HL-60/S4 treated with retinoic acid at 250 ng/mL for 4 days and 3 days (cell line): ENCODE data around the gene TRABD.

ENCODE experiments used
- in situ Hi-C: fragments of 300-500 bp; cut with MboI; formaldehyde crosslinking; loops from 2 replicates; pipeline ENCODE4 v1.7.0; 2022; ENCODE audit warnings: low sequenced_read_pairs

TRABD gene

DNA sequence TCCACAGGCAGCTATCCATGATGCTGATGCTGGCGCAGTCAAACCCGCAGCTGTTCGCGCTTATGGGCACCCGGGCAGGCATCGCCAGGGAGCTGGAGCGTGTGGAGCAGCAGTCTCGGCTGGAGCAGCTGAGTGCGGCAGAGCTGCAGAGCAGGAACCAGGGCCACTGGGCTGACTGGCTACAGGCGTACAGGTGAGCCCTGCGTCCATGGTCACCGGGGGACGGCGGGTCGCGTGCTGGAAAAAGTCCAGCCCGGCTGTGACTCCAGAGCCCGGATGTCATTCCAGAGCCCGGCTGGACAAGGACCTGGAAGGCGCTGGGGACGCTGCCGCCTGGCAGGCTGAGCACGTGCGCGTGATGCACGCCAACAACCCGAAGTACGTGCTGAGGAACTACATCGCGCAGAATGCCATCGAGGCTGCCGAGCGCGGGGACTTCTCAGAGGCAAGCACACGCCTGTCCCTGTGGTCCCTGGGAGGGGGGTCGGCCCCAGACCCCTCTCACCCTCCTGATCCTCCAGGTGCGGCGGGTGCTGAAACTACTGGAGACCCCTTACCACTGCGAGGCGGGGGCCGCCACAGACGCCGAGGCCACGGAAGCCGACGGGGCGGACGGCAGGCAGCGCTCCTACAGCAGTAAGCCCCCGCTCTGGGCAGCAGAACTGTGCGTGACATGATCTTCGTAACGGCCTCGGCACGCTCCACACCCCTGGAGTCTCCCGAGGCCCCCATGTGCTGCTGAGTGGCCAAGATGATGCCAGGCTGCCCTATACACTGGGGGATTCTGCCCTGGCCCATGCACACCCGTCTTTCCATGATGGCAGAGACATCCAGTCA, 31.2 kb downstream of the TRABD start:
- in situ Hi-C loops = no loop called here

DNA sequence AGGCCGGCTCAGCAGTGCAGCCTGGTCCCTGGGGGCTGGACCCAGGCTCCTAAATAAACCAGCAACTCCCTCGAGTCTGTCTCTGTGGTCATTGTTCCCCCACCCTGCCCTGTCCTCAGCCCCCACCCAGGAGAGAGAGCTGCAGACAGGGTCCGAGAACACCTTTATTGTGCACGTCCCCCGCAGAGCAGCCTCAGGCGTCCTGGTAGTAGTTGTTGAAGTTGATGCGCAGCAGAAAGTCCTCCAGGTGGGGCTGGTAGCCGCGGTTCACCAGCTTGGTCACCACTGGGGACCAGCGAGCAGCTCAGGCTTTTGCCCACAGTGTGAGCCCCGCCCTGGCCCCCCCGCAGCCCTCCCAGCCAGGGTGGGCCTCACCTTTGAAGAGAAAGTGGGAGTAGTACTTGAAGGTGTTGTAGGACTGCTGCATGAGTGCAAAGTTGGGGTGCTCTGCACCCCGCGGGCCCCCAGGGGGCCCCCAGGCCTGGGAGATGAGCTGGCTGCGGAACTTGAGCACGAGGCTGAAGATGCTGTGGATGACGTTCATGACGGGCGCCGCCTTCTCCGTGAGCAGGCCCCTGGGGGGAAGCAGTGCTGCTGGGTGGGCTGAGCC, 31.9 kb downstream of the TRABD start:
- in situ Hi-C loops = no loop called here

- in situ Hi-C loops = no loop called here
Measured at GRCh38 chr22:50218153-50218995, 32.7 kb downstream of the TRABD start.

GRCh38 chr22:50218996-50219727, 33.4 kb downstream of the TRABD start:
- in situ Hi-C loops = no loop called here

DNA sequence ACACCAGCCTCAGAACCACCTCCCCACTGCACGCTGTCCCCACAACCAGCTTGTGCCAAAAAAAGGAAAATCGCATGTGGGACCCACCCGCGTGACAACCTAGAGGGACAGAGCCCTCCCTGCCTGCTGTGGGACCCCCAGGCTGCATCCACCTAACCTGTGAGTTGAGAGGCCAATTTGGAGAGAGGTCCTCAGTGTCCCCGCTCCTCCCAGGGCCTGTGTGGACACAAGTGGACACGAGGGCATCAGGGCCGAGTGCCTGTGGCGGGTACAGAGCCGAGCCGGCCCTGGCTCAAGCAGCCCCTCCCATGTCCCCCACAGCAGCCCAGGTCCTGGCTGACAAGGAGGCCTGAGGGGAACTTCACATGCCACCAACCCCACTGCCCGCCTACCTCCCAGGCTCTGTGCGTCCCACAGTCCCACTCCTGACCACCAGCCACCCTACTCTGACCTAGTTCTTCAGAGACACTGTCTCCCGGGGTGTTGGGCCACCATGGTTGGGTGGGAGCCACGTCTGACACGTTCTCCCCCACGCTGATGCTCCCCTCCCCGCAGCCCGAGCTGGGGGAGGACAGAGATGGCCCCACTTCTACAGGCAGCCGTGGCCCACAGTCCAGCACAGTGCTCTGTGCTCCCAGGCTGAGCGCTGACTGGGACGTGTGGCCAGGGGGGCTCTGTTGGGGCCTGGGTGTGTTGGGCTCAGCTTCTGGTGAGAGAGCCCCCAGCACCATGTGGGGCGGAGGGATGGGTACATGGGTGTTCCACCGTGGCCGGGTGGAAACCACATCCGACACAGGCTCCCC, 34.3 kb downstream of the TRABD start:
- in situ Hi-C loops = no loop called here

DNA sequence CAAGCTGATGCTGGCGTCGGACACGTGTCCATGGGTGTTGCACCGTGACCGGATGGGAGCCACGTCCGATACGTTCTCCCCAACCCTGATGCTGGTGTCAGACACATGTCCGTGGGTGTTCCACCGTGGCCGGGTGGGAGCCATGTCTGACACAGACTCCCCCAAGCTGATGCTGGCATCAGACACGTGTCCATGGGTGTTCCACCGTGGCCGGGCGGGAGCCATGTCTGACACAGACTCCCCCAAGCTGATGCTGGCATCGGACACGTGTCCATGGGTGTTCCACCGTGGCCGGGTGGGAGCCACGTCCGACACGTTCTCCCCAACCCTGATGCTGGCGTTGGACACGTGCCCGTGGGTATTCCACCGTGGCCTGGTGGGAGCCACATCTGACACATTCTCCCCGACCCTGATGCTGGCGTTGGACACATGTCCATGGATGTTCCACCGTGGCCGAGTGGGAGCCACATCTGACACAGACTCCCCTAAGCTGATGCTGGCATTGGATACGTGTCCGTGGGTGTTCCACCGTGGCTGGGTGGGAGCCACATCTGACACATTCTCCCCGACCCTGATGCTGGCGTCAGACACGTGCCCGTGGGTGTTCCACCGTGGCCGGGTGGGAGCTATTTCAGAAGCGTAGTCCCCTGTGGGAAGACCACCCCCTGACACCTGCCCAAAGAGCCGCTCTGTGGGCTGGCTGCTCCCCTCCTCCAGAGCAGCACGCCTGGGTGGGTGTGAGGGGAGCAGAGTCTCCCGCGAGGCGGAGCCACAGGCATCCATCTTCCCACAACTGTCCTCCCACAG, 35.1 kb downstream of the TRABD start:
- in situ Hi-C loops = no loop called here

DNA sequence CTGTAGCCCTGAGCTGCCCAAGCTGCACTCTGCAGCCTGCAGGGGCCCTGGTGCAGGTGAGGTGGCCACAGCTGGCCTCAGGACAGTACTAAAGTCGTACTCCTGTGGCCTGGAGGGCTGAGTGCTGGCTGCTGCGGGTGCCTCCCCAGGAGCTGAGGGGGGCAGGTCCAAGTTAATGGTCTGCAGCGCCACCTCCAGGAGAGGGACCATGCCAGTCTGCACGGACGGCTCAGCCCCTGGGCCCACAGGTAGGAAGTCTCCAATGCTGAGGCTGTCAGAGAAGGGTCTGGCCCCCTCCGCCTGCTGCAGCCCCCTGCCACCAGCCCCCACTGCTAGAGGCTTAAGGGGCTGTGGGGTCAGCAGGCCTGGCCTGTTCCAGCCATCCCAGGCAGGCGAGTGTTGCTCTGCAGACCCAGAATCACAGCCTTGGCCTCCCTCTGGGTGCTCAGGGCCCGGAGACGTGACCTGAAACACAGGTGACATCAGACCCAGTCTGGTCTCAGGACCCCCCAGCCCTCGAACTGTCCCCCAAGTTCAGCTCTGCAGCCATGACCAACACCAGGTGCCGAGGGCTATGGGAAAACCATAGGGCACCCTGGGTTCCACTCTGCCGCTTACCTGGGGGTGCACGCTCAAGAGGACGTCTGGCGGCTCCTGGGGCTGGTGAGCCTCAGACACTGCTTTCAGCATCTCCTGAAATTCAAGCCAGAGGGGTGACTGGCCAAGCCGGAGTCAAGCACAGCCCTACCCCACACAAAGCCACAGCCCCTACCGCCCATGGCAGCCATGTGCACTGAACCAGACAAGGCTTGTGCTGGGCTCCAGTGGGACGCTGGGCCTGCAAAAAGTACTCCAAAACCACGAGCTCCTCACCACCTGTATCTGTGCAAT, 35.9 kb downstream of the TRABD start:
- in situ Hi-C loops = no loop called here

DNA sequence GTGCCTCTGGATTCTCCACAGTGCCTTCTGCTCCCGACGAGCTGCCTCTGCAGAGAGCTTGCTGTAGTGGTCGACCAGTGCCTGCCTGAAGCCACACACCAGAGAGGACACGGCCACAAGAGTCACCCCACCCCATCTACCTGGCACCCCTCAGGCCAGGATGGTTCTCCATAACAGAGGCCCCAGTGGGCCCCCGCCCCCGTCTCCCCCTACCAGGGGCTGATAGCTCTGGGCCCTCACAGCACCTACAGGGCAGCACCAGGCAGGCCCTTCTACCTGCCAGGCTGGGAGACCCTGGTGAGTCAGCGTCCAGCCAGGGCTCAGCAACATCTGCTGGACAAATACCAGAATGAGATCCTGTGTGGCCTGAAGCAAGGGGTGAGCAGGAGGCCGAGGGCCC, 36.8 kb downstream of the TRABD start:
- in situ Hi-C loops = no loop called here

GRCh38 chr22:50224071-50224470, 38.4 kb downstream of the TRABD start:
- in situ Hi-C loops = no loop called here

DNA sequence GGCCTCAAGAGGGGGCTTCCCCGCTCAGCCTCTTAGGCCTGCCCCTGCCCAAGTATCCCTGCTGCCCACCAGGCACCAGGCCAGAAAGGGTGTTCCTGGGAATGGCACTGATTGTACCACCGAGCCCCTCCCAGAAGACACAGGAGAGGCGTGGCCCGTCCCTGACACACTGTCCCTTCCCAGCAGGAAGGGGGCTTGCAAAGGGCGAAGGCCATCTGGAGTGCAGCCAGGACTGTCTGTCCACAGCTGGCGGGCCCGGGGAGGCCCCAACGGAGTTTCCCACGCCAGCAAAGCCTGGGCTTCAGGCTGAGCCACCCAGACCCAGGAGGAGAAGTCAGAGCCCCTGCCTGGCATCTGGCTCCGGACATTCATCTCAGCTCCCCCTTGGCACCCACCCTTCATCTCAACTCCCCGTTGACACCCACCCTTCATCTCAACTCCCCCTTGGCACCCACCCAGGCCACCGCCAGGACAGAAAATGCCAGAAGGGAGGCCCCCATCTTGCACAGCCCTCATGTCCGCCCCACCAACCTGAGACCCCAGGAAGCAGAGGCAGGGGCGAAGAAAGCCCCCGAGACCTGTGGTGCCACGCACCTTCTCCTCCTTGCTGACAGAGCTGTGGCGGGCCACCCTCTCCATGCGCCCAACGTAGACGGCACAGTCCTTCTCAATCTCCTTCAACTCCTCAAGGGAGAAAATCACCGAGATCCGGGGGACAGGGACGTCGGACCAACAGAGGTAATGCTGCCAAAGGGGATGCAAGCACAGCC, 39.7 kb downstream of the TRABD start:
- in situ Hi-C loops = no loop called here

- in situ Hi-C loops = no loop called here
Measured at GRCh38 chr22:50226063-50226874, 40.6 kb downstream of the TRABD start.

DNA sequence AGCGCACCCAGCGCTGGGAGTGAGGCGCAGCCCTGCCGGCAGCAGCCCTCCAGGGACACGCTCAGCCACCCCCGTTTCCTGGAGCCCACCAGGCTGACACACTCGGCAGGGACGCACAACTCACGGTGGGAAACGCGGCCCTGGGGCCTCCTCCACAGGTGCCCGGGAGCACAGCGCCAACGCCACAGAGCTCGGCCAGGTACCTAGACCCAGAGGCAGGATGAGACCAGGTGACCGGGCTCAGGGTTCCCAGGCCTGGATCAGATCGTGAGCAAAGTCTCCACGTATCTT, 41.1 kb downstream of the TRABD start:
- in situ Hi-C loops = no loop called here

- in situ Hi-C loops = no loop called here
Measured at GRCh38 chr22:50227579-50228215, 42.0 kb downstream of the TRABD start.

DNA sequence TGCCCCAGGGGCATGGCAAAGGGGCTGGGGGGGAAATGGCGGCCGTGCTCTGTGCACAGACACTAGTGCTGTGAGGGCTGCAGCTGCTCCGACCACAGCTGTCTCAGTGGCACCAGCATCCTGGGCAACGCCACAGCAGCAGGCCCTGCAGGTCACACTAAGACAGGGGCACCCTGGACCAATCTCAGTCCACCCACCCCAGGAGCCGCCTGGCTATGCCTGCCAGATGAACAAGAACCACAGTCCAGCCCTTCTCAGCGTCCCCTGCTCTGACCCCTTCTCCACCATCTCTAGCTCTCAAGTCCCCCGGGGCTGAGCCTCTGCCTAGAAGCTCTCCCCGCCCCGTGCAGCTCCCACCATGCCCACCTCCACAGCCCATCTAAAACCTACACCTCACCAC, 42.7 kb downstream of the TRABD start:
- in situ Hi-C loops = no loop called here

DNA sequence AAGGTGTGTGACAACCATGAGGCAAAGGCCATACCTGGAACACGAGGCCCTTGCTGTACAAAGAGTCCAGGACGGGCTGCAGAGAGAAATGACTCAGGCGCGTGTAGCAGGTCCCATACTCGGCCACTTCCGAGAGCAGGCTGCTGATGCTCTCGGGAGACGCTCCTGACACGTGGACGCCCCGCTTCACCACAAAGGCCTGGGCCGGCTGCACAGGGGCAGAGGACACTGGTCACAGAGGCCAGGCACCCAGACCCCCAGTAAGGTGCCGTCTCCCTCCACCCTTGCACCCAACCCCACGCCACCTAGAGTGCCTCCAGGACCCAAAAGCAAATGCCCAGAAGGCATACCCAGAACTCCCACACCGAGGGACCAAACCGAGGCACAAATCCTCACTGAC, 43.7 kb downstream of the TRABD start:
- in situ Hi-C loops = no loop called here

DNA sequence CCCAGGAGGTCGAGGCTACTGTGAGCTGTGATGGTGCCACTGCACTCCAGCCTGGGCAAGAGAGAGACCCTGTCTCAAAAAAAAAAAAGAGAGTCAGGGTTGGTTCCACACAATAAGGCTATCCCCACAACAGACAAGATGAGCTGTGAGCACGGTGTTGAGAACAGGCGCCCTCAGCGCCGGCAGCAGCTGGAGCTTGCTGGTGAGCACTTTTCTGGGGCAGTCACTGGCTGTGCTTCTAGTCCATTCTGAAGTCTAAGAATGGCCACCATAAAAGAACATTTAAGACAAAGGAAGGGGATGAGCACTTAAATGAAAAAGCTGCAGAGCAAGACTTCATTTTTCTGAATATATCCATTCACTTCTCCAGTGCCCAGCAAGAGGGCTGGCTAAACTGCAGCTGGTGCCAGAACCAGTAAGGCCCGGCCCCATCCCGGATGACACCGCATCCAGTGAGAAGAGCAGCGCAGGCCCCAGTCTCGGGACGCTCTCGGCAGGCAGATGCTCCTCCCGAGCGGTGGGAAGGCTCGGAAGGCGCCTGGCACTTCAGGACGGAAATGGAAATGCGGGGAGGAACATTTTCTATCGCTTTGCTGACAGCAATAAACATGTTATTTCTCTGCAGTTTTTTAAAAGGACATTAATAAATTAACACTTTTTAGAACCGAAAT, 46.9 kb downstream of the TRABD start:
- in situ Hi-C loops = no loop called here
